HG03103 (cell line): ENCODE measurements around the gene TRPT1.
A peak's percentile ranks its signal among the peaks of the same experiment; 100 is the strongest.
"Not testable (repeated sequence)": the region's sequence is repeated elsewhere in the genome, so short reads cannot be mapped to it uniquely, and the experiment has no call there.

ENCODE experiments used
- ATAC-seq: cut with Tn5 transposase; IDR thresholded peaks from one replicate; pipeline ENCODE4 v1.9.1; 2021; ENCODE audit warnings: low read depth; ENCODE audit not compliant: unreplicated experiment

The TRPT1 gene

DNA sequence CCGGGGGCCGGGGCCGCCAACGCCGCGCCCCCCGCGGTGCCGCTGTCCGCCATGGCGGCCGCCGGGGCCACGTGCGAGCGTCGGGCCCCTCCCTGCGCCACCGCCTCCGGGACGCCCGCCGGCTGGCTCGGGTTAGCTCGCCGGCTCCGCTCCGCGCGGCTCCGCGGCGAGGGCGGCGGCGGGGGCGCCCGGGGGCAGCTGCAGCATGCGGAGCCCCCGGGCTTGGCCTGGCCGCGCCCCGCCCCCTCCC, 20.6 kb upstream of the TRPT1 start:
- not testable (repeated sequence) for ATAC-seq

- ATAC-seq: no peak
Measured at GRCh38 chr11:64245797-64246620, 20.0 kb upstream of the TRPT1 start.

DNA sequence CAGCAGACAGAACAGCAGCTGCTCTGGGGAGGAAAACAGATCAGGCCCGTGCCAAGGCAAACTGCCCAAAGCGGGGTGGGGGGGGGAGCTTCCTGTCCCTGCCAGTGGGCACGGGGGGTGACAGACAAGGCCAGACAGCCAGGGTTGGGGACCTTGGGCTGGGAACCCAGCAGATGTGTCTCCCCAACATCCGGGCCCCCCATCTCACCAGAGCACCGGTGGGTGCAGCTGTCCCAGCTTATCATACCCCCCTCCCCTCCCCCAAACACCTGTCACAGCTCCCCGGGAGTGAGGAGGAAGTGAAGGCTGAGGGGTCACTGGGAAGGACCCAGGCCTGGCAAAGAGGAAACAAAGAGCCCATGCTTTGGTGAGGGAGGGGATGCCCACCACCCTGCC, 19.4 kb upstream of the TRPT1 start:
- ATAC-seq: no peak

DNA sequence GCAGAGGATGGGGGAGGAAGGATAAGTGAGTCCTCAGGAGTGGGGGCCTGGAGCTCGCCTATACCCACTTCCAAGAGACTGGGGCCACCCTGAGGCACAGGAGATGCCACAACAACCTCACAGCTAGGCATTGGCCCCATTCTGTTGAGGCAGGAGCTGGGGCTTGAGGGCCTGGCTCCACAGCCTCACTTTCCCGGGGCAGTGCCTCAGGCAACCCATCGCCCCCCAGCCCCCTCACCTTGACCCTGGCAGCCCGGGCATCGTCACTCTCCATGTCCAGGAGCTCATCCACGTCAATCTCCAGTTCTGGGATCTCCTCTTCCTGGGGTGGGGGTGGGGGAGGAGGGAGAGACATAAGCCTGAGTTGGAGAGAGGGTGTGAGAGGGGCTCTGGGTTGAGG, 19.0 kb upstream of the TRPT1 start:
- no peak for ATAC-seq

- no peak for ATAC-seq
Measured at GRCh38 chr11:64244107-64244506, 18.1 kb upstream of the TRPT1 start.

DNA sequence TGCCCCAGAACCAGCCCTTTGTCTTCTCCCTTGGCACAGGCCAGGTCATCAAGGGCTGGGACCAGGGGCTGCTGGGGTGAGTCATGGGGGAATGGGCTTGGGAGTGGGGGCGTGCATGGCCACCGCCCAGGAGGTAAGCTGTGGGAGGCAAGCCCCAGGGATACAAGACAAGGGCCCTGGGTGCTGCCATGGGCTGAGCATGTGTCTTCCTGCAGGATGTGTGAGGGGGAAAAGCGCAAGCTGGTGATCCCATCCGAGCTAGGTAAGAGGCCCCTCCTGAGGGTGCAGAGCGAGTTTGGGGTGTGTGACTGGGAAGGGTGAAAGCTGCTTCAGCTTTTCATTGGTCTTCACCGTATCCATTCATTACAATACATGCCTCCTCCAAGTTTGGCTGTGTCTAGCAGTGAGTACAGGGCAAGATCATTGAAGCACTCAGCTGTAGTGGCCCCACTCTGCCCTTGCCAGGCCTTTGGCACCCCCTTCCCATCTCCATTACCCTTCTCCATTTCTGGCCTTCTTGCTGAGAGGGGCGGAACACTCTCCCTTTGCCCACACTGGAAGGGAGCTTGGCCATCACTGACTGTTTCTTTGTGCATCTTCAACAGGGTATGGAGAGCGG, 17.4 kb upstream of the TRPT1 start:
- no peak for ATAC-seq

- ATAC-seq: peak; percentile 2
Measured at GRCh38 chr11:64241491-64242374, 15.7 kb upstream of the TRPT1 start.

DNA sequence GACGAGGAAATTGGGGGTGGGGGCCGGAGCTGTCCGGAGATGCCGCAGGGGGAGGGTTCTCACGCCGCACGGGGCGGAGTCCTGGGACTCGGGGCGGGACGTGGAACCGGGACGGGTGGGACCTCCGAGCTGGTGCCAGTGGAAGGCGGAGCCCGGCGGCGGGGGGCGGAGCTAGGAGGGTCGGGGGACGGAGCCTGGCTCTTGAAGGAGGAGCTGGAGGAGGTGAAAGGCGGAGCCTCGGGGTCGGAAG, 15.2 kb upstream of the TRPT1 start:
- ATAC-seq: peak; percentile 66

GRCh38 chr11:64240435-64241240, 14.7 kb upstream of the TRPT1 start, which contains the start of gene FKBP2:
Gene FKBP2, plus strand, starts transcription at chr11:64241095. Its CDS starts 1,293 bp downstream, at chr11:64242388.
- ATAC-seq: peak; percentile 38

GRCh38 chr11:64239662-64240434, 13.9 kb upstream of the TRPT1 start:
- no peak for ATAC-seq

GRCh38 chr11:64238999-64239398, 13.0 kb upstream of the TRPT1 start:
- no peak for ATAC-seq

- no peak for ATAC-seq
Measured at GRCh38 chr11:64238076-64238475, 12.1 kb upstream of the TRPT1 start.

DNA sequence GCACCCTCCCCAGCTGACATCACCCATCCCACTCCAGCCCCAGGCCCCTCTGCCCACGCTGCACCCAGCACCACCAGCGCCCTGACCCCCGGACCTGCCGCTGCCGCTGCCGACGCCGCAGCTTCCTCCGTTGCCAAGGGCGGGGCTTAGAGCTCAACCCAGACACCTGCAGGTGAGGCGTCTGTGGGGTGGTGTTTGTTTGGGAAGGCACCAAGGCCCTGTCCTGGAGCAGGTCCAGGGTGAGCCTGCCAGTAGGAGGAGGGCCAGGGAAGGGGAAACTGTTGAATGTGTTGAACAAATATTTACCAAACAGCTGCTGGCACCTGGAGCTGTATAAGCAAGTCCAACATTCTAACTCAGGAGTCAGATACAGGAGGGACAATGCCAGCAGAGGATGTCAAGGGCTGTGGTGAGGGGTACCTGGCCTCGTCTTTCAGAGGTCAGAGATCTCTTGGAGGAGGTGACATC, 11.5 kb upstream of the TRPT1 start:
- no peak for ATAC-seq

DNA sequence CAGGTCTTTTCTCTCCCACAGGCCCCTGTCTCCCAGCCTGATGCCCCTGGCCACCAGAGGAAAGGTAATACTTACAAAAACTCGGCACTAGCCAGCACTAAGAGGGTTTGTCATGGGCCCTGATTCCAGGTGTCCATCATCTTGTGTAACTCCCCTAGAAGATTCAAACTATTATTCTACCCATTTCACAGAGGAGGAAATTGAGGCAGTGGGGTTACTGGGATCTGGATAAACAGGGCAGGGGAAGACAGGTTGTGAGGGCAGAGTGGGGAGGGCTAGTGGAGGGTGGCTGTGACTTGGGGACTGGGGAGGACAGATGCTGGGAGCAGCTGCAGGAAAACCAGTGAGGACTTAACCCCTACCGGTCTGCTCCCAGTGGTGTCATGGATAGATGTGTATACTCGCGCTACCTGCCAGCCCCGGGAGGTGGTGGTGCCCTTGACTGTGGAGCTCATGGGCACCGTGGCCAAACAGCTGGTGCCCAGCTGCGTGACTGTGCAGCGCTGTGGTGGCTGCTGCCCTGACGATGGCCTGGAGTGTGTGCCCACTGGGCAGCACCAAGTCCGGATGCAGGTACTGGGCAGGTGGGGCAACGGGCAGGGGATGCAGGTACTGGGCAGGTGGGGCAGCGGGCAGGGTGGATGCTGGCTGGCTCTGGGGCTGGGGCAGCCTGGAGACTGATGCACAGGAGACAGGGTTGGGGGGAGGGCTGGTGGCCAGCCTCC, 9.6 kb upstream of the TRPT1 start:
- no peak for ATAC-seq

DNA sequence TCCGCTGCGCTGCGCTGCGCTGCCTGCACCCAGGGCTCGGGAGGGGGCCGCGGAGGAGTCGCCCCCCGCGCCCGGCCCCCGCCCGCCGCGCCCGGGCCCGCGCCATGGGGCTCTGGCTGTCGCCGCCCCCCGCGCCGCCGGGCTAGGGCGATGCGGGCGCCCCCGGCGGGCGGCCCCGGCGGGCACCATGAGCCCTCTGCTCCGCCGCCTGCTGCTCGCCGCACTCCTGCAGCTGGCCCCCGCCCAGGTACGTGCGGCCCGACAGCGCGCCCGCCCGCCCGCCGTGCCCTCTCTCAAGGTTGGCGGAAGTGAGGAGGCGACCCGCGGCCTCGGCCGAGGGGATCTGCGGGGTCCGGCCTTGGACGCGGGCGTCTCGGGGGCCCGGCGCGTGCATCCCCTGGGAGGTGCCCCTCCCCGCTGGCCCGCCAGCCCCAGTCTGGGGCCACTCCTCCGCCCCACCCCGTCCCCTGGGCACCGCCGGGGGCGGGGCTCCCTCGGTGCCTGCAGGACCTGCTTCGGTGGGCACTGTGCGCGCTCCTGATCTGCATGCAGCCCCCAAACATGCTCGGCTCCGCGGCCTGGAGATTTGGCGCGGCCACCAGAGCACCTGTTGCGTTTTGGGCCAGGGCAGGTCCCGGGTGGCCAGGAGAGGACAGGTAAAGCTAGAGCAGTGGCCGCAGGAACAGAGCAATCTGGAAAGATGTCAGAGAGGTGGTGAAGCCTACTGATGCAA, 8.8 kb upstream of the TRPT1 start:
- ATAC-seq: no peak

- no peak for ATAC-seq
Measured at GRCh38 chr11:64233913-64234586, 8.1 kb upstream of the TRPT1 start, which contains the start of gene VEGFB. Gene VEGFB, plus strand, starts transcription at chr11:64234584. Its CDS starts 250 bp downstream, at chr11:64234834.

DNA sequence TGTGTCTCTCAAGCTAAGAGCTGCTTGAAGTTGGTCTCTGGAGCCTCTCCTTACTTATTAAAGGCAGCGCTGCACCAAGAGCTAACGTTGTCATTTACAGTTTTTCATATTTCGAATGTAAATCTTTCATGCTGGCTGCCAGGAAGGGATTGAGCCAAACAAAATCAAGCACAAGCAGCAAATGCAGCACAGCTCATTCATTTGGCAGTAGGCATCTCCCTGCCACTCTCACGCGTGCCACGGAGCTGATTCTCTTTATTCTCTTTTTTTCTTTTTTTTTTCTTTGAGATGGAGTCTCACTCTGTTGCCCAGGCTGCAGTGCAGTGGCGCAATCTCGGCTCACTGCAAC, 7.0 kb upstream of the TRPT1 start:
- ATAC-seq: no peak
